ENCODE measurements around the gene HGFAC.

Gene HGFAC

DNA sequence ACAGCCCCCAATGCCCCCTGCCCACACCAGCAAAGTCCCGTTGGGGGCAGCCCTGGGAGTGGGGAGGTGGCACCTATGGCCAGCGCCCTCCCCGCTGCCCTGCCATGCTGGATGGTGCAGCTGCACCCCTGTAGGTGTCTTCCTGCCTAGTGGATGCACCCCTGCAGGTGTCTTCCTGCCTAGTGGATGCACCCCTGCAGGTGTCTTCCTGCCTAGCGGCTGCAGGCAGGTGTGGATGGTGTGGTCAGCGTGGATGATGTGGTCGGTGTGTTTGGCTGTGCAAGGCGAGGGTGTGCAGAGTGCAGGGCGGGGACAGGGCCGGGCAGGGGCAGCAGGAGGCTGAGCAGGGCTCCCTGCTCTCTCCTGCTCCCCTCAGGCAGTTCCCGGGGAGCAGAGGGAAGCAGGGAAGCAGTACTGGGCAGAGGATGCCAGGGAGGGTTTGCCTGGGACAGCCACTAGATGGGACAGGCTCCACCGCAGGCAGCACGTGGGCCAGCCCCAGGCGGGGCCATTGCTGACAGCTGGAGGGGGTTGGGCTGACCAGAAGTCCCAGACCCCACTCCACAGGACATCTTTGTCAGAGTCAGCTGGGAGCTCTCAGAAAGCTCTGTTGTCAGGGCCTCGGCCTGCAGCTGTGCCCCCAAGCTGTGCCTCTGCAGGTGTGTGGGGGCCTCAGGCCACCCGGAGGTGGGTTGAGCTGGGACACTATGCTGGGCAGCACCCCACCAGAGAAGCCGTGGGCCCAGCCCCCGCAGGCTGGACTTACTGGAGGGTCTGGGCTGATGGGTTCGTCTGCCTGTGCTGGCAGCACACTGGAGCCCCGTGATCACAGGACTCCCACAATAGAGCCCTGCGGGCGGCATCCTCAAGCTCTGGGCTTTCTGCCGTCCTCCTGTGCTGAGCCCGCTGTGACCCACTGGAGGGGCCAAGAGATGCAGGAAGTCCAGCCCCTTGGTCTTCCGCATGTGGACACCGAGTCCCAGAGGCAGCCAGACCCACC, 45.1 kb downstream of the HGFAC start:
- no peak for DNase-seq (ENCODE audit: low spot score)

DNA sequence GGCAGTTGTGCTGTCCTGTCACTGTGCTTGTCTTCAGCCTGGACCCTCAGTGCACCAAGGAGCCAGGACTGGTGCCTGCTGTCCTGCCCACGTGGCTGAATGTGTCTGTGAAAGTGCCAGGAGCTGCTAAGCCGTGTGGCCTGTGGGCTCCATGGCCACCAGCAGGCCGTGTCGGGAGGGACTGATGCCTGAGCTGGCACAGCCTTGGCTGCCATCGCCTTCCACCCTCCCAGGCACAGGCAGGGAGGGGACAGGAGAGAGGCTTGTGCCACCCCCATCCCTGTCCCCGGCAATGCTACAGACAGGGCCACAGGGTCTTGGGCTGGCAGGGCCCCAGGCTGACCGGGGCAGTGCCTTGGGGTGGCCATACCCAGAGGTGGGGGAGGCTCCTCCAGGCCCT, 46.1 kb downstream of the HGFAC start:
- no peak for DNase-seq (ENCODE audit: low spot score)

DNA sequence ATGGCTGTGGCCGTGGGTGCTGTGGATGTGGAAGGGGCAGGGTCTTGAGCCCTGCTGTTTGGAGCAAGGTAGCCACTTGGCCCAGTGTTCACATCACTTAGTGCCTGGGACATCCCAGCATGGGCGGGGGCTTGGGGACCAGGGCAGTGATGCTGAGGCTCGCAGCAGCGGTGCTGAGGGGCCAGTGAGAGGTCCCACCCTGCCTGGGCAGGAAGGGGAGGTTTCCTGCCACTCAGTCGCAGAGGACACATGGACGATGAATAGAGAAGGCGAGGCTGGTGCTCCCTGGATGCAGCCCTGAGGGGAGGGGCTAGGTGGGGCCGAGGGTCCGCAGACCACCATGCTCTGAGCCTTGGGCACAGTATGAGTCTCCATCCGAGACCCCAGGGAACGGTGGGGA, 47.1 kb downstream of the HGFAC start:
- DNase-seq (ENCODE audit: low spot score): no peak

DNA sequence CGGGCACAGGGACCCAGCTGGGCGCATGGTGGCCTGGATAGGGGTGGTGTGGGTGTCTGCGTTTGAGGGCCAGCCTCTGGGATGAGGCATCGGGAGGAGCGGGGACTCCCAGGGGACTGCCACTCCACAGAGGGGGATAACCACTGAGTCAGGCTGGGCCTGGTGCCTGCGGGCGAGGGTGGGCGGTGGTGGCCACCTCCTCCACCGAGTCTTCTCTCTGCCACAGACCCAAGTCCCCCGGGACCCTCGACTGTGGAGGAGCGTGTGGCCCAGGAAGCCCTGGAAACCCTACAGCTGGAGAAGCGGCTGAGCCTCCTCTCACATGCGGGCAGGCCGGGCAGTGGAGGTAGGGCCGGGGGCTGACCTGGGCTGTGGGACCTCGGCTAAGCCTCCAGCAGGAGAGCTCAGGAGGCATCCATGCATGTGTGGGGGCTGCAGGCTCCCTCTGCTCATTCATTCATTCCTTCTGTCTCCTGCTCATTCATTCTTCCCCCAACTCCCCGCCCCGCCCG, 47.7 kb downstream of the HGFAC start:
- DNase-seq (ENCODE audit: low spot score): no peak

DNA sequence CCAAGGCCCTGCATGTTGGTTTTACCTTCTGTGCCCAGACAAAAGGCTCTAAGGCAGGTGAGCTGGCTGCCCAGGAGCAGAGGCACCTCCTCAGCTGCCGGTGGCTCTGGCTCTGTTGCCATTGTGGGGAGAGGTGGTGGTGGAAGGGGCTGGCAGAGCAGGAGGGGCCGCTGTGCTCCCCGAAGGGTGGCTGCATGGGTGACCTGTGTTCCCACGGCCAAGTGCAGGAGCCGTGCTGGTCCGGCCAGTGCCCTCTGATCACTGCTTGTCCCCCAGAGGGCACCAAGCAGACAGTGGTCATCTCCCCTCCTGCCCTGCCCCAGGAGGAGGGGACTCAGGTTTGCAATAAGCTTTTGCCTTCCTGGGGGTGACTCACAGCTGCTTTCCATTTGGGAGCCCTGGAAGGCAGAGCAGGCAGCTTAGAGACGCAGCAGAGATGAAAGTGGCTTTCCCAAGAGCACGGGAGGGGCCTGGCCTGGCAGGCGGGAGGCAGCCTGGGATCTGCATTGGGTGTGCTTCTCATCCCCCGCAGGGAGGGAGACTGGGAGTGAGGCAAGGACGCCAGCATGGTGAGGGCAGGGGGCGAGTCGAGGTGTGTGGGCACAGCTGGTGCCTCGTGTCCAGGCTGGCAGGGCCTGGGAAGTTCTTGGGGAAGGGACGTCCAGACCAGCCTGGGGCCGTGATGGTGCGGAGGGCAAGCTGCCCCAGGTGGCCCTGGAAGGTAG, 50.1 kb downstream of the HGFAC start:
- DNase-seq (ENCODE audit: low spot score): no peak

DNA sequence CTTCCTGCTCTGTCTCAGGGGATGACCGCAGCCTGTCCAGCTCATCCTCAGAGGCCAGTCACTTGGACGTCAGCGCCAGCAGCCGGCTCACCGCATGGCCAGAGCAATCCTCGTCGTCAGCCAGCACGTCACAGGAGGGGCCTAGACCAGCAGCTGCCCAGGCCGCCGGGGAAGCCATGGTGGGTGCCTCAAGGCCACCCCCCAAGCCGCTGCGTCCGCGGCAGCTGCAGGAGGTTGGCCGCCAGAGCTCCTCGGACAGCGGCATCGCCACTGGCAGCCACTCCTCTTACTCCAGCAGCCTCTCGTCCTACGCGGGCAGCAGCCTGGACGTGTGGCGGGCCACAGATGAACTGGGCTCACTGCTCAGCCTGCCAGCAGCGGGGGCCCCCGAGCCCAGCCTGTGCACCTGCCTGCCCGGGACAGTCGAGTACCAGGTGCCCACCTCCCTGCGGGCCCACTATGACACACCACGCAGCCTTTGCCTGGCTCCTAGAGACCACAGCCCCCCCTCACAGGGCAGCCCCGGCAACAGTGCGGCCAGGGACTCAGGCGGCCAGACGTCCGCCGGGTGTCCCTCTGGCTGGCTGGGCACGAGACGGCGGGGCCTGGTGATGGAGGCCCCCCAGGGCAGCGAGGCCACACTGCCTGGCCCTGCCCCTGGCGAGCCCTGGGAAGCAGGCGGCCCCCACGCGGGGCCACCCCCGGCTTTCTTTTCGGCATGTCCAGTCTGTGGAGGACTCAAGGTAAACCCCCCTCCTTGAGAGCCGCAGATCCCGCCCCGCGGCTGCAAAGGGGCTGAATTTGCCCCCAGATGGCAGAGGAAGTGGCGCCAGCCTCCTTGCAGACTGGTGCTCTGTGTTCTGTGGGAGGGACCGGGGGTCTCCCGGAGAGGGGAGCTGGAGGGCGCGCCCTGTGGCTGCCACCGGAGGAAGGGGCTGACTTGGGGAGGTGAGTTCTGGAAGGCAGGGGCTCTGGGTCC, 51.3 kb downstream of the HGFAC start:
- DNase-seq (ENCODE audit: low spot score): no peak

DNA sequence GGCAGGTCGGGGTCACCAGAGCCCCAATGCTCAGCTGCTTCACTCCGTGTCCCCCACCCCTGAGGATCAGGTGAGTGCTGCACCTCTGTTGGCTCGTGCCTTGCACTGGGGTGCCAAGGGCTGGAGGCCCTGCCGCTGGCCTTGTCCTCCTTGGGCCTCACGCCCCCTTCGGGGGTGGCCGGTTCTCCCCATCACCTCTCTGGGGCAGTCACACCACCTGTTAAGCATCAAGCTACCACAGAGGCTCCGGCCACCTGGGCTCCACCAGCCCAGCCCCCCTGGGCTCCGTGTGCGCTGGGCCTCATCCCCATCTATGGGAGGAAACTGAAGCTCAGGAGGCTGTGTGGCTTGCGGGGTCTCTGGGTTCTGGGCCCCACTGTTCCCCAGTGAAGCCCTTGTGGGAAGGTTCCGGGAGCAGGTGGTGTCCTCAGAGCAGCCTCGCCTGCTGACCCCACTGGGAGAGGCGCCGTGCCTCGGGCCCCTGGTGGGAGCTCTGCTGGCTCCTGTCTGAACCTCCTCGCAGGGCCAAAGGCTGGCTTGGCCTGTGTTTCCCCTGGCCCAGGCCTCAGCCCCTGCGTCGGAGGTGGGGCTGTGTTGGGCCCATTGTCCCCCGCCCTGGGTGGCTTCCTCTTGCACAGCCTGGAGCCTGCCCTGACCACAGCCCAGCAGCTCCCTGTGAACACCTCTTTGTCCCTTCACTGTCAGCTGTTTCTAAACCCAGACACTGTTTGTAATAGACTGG, 52.1 kb downstream of the HGFAC start:
- DNase-seq (ENCODE audit: low spot score): no peak

DNA sequence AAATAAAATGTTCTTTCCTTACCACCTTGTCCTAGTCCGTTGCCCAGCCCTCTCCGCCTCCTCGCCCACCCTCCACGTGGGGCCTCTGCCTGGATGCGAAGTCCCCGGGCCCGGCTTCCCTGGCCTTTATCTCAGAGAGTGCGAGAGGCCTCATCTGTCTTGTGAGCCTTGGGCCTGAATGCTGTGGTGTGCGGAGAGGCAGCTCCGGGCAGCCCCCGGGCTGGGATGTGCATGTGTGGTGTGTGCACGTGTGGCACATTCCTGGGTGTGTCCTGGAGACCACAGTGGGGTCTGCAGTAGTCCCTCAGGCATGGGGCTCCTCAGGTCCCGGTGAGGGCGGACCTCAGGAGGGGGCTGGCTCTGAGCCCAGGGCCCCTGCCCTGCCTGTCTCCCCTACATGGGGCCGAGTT, 52.7 kb downstream of the HGFAC start:
- no peak for DNase-seq (ENCODE audit: low spot score)

DNA sequence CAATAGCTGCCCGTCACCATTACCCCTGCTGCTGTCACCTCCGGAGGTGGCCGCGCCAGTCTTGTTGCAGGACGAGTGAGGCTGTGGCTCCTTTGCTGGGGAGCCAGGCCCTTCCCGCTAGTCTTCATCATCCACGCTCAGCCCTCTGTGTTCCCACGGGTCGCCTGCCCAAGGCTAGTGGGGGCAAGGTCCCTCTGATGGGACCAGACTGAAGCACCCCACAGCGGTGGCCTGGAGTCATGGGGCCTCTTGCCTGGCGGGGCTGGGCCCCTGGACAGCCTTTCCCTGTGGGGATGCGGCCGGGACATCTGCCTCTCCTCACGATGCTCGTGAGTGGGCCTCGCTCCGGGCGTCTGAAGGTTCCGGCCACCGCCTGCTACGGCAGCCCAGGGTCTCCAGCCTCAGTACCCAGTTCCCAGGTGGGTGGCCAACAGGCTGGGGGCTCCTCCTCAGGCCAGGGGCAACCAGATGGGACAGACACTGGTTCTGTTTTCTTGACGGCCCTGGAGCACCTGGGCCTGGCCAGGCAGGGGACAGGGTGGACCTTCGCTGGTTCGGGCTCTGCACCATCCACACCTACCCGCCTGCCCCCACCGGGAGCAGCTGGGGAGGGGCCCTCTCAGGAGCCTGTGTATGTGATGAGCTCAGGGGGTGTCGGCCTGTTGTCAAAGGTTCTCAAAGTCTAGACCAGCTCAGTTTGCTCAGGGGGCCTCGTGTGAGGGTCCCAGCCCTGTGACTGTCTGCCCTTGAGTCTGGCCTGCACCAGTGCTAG, 53.6 kb downstream of the HGFAC start:
- no peak for DNase-seq (ENCODE audit: low spot score)

DNA sequence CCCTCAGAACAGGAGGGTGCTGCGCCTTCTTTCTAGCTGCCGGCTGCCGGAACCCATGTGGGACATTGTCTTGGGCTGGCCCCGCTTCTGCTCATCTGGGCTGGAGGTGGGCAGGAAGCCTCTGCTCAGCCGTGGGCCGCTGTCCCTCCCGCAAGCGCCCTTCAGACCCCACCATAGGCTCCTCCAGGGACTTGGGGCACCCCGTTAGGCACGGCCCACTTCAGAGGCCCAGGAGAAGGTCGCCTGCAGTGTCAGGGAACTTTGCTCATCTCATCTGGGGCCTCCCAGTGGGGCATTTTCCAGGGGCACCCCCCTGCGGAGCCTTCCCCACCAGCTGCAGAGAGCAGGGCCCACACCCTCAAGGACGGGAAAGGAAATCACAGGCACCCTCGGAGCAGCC, 54.3 kb downstream of the HGFAC start:
- DNase-seq (ENCODE audit: low spot score): no peak

DNA sequence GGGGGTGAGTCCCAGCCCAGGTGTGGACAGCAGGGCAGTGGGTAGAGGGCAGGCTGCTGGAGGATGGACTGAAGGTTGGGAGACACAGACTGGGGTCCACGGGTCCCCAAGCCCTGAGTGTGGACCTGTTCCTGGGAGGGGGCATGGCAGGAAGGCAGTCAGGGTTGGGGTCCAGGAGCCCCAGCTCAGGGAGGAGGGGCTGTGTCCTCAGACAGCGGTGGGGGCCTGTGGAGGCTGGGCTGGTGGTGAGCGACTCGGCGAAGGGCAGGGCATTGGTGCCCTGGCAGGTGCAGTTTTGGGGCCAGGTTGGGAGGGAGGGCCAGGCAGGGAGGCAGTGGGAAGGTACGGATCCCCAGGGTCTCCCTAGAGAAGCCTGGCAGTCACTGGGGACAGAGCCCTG, 55.3 kb downstream of the HGFAC start:
- DNase-seq (ENCODE audit: low spot score): no peak

DNA sequence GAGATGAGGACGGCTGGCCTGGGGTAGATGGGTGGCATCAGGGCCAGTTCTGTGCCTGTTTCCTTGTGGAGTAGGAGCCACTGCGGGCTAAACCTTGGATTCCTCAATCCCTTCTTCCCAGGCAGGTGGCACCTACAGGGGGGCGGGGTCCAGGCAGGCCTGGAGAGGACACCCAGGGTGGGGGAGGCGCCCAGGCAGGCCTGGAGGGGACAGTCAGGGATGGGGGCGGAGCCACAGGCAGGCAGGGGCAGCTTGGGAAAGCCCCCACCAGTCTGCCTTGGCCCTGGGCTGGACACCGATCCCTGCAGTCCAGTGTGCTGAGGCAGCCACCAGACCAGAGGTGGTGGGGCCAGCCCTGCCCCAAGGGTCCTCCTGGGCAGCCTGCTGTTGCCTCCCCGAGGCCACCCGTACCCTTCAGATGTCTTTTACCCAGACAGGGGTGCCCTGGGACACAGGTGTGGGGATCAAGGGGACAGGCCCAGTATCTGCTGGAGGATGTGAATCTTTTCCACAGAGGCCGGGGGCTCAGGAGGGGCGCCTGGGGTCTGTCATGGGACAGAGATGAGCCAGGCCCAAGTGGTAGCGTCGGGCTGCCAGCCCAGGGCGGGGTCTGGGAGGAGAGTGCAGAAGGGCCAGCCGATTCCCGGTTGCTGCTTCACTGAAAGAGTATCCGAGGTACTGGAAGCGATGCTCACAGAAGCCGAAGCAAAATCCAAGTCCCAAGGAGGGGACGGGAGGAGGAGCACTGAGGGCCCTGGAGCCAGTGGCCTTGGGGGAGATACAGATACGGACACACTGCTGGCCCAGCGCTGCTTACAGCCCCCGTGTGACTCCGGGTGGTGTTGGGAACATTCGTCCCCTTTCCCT, 56.0 kb downstream of the HGFAC start:
- no peak for DNase-seq (ENCODE audit: low spot score)

DNA sequence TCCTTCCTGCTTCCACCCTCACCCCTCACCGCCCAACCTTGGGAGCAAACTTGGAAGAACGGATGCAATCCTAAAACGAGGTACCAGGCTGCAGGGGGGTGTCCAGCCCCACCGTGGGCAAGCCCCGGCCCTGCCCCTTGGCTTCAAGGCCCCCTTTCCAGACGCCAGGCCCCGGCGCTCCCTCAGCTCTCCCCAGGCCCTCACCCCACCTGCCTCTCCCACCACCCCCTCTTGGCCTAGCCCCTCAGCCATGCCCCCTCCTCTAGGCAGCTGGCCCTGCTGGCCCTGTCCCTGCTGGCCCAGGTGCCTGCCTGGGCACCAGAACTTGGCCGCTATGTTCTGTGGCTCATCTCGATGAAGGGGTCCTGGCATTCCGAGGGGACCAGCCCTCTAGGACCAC, 56.6 kb downstream of the HGFAC start:
- no peak for DNase-seq (ENCODE audit: low spot score)

Measured in iPS-NIHi11 (cell line).